ENCODE results near the gene SEPTIN1.
"Not testable (repeated sequence)": the region's sequence is repeated elsewhere in the genome, so short reads cannot be mapped to it uniquely, and the experiment has no call there.

The SEPTIN1 gene

DNA sequence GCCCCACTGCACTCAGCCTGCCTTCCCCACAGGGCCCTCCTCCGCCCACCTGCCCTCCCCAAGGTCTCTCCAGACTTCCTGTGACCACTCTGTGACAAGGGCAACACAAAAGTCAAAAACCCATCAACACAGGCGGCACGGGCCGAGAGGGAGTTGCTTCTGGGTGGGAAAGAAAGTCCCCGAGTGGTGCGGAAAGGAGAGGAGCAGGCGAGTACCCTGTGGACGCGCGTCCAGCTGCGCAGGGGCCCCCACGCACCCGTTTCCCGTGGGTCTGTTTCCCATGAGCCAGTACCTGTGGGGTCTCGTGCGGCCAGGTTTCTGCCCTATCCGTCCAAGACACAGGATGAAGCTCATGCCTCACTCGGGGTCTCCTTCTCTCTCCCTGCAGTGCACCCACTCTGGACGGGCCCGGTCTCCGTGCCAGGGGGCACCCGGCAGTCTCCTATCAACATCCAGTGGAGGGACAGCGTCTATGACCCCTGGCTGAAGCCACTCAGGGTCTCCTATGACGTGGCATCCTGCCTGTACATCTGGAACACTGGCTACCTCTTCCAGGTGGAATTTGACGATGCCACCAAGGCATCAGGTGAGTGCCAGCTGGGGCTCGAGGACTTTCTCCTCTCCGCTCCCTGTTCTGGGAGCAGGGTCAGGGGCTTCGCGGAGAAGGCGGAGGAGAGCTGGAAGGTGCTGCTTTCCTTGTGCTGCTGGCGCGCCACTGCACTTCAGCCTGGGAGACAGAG is 39.4 kb downstream of the SEPTIN1 start:
- Mint-ChIP-seq H3K36me3 (ENCODE audit: low read depth) (no peaks in the 10 kb centered on the region), H3K27ac (no peak overlapping the region), H3K27me3 (ENCODE audit: low read depth) (no peaks in the 10 kb centered on the region), H3K4me3 (no peak overlapping the region), H3K4me1 (no peaks in the 10 kb centered on the region), H3K9me3 (no peaks in the 10 kb centered on the region)
- TF ChIP-seq CTCF (IDR thresholded peaks at IDR 0.05; ENCODE audit: unreplicated experiment in 3 of 3) = no peak

DNA sequence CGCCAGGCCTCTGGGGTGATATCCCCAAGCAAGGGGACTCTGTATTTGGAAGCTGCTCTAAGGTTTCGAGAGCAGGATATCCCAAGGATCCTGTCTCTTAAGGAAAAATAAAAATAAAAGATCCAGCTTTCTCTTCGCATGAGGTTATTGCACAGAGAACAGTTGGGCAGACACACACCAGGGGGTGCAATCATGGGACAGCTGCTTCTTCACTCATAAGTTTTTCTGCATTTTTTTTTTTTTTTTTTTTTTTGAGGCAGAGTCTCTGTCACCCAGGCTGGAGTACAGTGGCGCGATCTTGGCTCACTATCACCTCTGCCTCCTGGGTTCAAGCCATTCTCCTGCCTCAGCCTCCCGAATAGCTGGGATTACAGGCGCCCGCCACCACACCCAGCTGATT is 40.4 kb downstream of the SEPTIN1 start:
- not testable (repeated sequence) for H3K4me3 Mint-ChIP-seq; H3K9me3 Mint-ChIP-seq; H3K27ac Mint-ChIP-seq; H3K4me1 Mint-ChIP-seq; H3K27me3 Mint-ChIP-seq (ENCODE audit: low read depth); H3K36me3 Mint-ChIP-seq (ENCODE audit: low read depth)

DNA sequence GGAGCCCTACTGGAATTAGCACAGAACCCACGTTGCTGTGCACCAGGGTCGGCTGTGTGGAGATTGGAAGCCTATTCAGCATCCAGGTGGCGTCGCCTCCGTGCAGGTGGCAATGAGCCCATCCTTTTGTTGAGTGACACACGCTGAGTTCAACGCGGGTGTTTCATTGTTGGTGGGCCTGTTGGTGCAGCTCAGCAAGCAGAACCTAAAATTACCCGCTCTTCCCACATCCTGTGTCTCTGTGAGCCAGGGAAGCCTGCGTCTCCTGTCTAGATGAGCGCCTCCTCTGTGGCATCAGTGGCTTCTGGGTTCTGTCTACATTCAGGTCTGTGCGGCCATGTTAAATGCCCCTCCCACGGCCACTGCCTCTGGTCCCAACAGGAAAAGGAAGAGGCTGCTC is 41.7 kb downstream of the SEPTIN1 start:
- Mint-ChIP-seq H3K4me3 (no peak overlapping the region), H3K27me3 (ENCODE audit: low read depth) (no peaks in the 10 kb centered on the region), H3K9me3 (no peaks in the 10 kb centered on the region), H3K4me1 (no peaks in the 10 kb centered on the region), H3K36me3 (ENCODE audit: low read depth) (no peaks in the 10 kb centered on the region), H3K27ac (no peak overlapping the region)
- TF ChIP-seq CTCF (IDR thresholded peaks at IDR 0.05; ENCODE audit: unreplicated experiment in 3 of 3) = no peak

DNA sequence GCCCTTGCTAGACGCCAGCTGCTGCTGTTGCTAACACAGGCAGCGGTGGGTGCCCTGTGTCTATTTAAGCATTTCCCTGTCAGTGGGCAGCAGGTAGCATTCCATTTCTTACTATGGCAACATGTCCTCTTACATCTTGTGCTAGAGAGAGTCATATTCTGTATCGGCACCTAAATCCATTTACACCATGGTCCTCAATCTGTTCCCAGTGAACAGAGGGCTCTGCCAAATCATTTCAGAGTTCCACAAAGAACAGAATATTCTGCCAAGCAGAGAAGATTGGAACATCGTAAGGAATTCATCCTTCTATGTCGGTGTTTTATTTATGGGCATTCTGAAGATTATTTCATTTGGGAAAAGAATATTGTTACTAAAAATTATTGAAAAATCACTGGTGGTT is 43.6 kb downstream of the SEPTIN1 start:
- H3K9me3 Mint-ChIP-seq; H3K27ac Mint-ChIP-seq; H3K4me1 Mint-ChIP-seq; H3K36me3 Mint-ChIP-seq (ENCODE audit: low read depth); H3K27me3 Mint-ChIP-seq (ENCODE audit: low read depth); H3K4me3 Mint-ChIP-seq: not testable (repeated sequence)

- H3K27ac Mint-ChIP-seq; H3K27me3 Mint-ChIP-seq (ENCODE audit: low read depth): not testable (repeated sequence)
Observed at GRCh38 chr16:30337964-30338357, 44.4 kb downstream of the SEPTIN1 start.

DNA sequence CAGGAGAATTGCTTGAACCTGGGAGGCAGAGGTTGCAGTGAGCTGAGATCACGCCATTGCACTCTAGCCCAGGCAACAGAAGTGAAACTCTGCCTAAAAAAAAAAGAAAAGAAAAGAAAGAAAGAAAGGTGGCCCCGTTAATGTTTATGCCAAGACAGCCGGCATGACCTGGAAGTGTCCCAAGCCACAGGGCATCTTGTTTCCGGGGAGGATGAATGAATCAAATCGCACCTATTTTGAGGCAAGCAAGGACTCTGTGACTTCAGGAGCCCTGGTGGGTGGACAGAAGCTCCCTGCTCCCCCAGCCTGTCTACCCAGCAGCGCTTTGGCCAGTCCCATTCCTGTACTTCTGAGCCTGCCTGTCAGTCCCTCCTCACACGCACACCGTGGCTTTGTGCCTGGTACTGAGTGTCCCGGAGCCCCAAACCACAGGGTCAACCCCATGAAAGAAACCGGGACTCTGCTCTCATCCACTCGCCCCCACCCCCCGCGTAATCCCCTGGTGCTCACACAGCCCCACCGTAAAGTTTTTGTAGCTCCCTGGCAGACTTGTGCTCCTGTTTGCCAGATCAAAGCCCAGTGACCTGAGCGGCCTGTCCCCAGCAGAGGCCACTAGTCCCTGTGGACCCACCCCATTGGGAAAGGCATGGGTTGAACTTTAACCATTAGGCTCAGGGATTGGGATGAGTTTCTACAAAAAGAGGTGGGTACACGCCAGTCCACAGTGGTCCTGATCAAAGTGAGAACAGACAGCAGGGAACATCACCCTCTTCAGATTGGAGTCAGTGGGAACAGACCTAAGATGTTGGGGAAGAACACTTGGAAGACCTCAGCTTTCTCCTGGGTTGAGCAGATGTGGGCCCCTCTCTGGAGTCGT is 46.5 kb downstream of the SEPTIN1 start:
- H3K4me3 Mint-ChIP-seq = peak overlapping the region; percentile 78 to 84 (median 83)
- peak overlapping the region; percentile 55 to 86 (median 85) for H3K27ac Mint-ChIP-seq
- H3K36me3 Mint-ChIP-seq (ENCODE audit: low read depth) = no peaks in the 10 kb centered on the region
- peaks cover 5% of the 10 kb centered on the region for H3K4me1 Mint-ChIP-seq
- TF ChIP-seq CTCF (IDR thresholded peaks at IDR 0.05; ENCODE audit: unreplicated experiment in 3 of 3) = no peak
- H3K9me3 Mint-ChIP-seq = no peaks in the 10 kb centered on the region
- no peaks in the 10 kb centered on the region for H3K27me3 Mint-ChIP-seq (ENCODE audit: low read depth)

More at GRCh38 chr16:30337964-30338357, 44.4 kb downstream of the SEPTIN1 start:
- not testable (repeated sequence) for H3K4me3 Mint-ChIP-seq; H3K36me3 Mint-ChIP-seq (ENCODE audit: low read depth); H3K4me1 Mint-ChIP-seq; H3K9me3 Mint-ChIP-seq

DNA sequence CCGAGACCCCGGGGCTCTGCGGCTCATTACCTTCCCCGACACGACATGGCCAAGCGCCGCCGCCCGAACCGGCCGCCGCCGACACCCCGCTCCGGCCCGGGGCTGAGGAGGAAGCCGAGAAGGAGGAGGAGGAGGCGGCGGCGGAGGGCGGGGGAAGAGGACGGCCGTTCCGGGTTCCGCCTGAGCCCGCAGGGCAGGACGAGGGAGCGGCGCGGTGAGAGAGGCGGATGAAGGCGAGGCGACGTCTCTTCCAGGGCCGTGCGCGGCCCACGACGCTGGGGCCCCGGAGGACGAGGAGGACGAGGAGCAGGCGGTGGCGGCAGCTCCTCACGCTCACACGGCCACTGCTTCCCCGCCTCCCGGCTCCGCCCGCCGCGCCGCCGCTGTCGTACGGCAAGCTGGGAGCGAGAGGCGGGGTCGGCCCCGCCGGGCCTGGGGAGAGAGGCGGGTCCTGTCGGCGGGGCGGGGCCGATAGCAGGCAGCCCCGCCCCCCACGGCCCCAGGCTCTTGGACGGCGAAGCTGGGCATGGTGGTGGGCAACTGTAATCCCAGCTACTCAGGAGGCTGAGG is 47.2 kb downstream of the SEPTIN1 start:
- not testable (repeated sequence) for H3K9me3 Mint-ChIP-seq; H3K36me3 Mint-ChIP-seq (ENCODE audit: low read depth); H3K27me3 Mint-ChIP-seq (ENCODE audit: low read depth); H3K4me1 Mint-ChIP-seq
- Mint-ChIP-seq H3K4me3 (peak overlapping the region; percentile 78 to 84 (median 83)), H3K27ac (peak overlapping the region; percentile 55 to 86 (median 85))

DNA sequence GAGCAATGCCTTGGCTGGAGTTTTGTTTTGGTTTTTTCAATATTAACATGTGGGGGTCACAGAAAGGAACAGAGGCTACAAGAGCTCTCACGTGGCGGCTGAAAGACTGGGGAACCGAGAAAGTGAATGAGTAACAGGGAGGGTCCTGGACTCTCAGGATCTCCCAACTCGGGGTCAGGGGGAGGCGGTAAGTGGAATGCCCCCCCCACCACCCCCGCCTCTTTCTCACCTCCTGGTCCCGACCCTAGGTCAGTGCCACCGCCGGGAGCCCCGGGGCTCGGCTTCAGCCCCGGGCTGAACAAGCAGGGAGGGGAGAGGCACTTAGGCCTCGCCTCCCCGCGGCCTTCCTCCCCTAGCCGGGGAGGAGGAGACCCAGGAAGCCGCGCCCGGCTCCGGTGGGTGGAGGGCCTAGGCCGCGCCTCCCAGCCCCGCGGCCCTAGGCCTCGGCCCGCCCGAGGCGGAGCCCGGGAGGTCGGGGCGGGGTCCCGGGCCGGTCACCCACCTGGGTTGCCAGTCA is 47.8 kb downstream of the SEPTIN1 start:
- H3K4me1 Mint-ChIP-seq; H3K9me3 Mint-ChIP-seq; H3K36me3 Mint-ChIP-seq (ENCODE audit: low read depth); H3K27me3 Mint-ChIP-seq (ENCODE audit: low read depth): not testable (repeated sequence)
- H3K27ac Mint-ChIP-seq = peak overlapping the region; percentile 85 to 95 (median 92)
- H3K4me3 Mint-ChIP-seq = peak overlapping the region; percentile 90 to 98 (median 98)
